Nephron progenitor cell (in vitro differentiated cells): ENCODE results near the gene RAB11FIP3.
"Not testable (repeated sequence)": the region's sequence is repeated elsewhere in the genome, so short reads cannot be mapped to it uniquely, and the experiment has no call there.

ENCODE experiments used
- DNase-seq: peaks from one replicate; pipeline ENCODE4 v3.0.0; 2021
- H3K27ac Mint-ChIP-seq: 2 replicates; pipeline ENCODE4 v1.8.0; 2021; ENCODE audit warnings: mild to moderate bottlenecking, moderate library complexity, mixed read lengths
- H3K27me3 Mint-ChIP-seq: 2 replicates; pipeline ENCODE4 v1.8.0; 2021; ENCODE audit warnings: mild to moderate bottlenecking, low read depth, mixed read lengths; ENCODE audit not compliant: poor library complexity
- H3K36me3 Mint-ChIP-seq: 2 replicates; pipeline ENCODE4 v1.8.0; 2021; ENCODE audit warnings: low read depth, mixed read lengths
- H3K4me1 Mint-ChIP-seq: 2 replicates; pipeline ENCODE4 v1.8.0; 2021; ENCODE audit warnings: mixed read lengths
- H3K4me3 Mint-ChIP-seq: 2 replicates; pipeline ENCODE4 v1.8.0; 2021; ENCODE audit warnings: mild to moderate bottlenecking, moderate library complexity, mixed read lengths
- H3K9me3 Mint-ChIP-seq: 2 replicates; pipeline ENCODE4 v1.8.0; 2021; ENCODE audit warnings: mild to moderate bottlenecking, moderate library complexity, mixed read lengths
- TF ChIP-seq, protein P1 (sequence below): fragments of 200-600 bp; sonication (generic); IDR thresholded peaks from 2 replicates; pipeline ENCODE4 v1.5.0; 2021; ENCODE audit warnings: antibody characterized with exemption

RAB11FIP3 gene

GRCh38 chr16:381789-382717 lies 43.4 kb upstream of the RAB11FIP3 start, which contains the start of gene PGAP6:
TSS of gene PGAP6 (minus strand) at chr16:381978. CDS start at chr16:381821, 157 bp downstream.
- Mint-ChIP-seq H3K36me3 (no peaks in the 10 kb centered on the region), H3K4me3 (peak within 1 kb of the TSS; percentile 85), H3K27ac (no peak within 1 kb of the TSS), H3K4me1 (peaks cover 54% of the 10 kb centered on the region), H3K9me3 (no peaks in the 10 kb centered on the region), H3K27me3 (peaks cover 16% of the 10 kb centered on the region)
- TF ChIP-seq, protein P1, sequence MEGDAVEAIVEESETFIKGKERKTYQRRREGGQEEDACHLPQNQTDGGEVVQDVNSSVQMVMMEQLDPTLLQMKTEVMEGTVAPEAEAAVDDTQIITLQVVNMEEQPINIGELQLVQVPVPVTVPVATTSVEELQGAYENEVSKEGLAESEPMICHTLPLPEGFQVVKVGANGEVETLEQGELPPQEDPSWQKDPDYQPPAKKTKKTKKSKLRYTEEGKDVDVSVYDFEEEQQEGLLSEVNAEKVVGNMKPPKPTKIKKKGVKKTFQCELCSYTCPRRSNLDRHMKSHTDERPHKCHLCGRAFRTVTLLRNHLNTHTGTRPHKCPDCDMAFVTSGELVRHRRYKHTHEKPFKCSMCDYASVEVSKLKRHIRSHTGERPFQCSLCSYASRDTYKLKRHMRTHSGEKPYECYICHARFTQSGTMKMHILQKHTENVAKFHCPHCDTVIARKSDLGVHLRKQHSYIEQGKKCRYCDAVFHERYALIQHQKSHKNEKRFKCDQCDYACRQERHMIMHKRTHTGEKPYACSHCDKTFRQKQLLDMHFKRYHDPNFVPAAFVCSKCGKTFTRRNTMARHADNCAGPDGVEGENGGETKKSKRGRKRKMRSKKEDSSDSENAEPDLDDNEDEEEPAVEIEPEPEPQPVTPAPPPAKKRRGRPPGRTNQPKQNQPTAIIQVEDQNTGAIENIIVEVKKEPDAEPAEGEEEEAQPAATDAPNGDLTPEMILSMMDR = no peak
- peak; percentile 70 for DNase-seq

DNA sequence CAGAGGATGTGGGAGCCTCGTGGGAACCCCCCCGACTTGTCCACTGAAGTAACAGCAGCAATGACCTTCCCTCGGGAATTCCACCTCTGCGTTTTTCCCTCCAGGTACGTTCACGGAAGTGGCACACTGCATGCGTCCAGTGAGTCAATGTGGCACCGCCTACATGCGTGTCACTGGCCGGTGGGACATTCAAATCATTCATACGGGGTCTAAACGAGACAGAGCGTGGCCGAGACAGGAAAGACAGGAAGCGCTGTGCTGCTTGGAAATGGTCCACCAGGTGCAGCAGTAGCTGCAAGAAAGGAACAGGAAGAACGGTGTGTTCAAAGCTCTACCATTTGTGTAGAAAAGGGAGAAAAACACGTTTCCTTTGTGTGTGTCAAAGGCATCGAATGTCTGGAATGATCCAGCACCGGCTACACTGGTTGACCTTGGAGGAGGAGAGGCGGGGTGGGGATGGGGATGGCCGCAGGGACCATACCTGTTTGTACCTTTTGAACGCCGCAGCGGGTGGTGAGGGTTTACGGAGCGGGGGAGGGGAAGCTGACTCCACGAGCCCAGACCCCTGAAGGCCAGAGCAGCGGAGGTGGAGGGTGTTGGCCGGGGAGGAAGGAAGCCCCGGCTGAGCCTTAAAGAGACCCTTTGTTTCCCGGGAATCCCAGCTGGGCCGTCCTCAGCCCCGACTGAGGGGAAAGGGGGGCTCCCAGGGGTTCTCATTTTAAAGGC lies 42.0 kb upstream of the RAB11FIP3 start:
- Mint-ChIP-seq H3K27me3 (peaks cover 16% of the 10 kb centered on the region), H3K36me3 (no peaks in the 10 kb centered on the region), H3K4me3 (peak overlapping the region; percentile 85), H3K27ac (peak overlapping the region; percentile 70), H3K4me1 (peaks cover 67% of the 10 kb centered on the region), H3K9me3 (no peaks in the 10 kb centered on the region)
- TF ChIP-seq, protein P1 = no peak
- no peak for DNase-seq

DNA sequence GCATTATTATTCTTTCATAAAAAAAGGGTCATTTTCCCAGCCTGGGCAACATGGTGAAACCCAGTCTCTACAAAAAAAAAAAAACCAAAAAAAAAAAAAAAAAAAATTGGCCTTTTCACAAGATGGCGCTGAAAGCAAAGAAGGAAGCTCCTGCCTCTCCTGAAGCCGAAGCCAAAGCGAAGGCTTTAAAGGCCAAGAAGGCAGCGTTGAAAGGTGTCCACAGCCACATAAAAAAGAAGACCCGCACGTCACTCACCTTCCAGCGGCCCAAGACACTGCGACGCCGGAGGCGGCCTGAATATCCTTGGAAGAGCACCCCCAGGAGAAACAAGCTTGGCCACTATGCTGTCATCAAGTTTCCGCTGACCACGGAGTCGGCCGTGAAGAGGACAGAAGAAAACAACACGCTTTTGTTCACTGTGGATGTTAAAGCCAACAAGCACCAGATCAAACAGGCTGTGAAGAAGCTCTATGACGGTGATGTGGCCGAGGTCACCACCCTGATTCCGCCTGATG lies 38.8 kb upstream of the RAB11FIP3 start:
- no peak for DNase-seq
- peak overlapping the region; percentile 75 for H3K27ac Mint-ChIP-seq
- TF ChIP-seq, protein P1 = no peak
- H3K36me3 Mint-ChIP-seq = peaks cover 3% of the 10 kb centered on the region
- peaks cover 72% of the 10 kb centered on the region for H3K4me1 Mint-ChIP-seq
- H3K27me3 Mint-ChIP-seq = peaks cover 16% of the 10 kb centered on the region
- H3K9me3 Mint-ChIP-seq = no peaks in the 10 kb centered on the region
- peak overlapping the region; percentile 16 for H3K4me3 Mint-ChIP-seq

- DNase-seq, H3K36me3 Mint-ChIP-seq, H3K27me3 Mint-ChIP-seq, H3K9me3 Mint-ChIP-seq: not testable (repeated sequence)
- TF ChIP-seq, protein P1 = peak; percentile 9
- Mint-ChIP-seq H3K4me3 (peak overlapping the region; percentile 14), H3K4me1 (peaks cover 65% of the 10 kb centered on the region), H3K27ac (peak overlapping the region; percentile 87)
These were observed 37.4 kb upstream of the RAB11FIP3 start for GRCh38 chr16:387761-388666.

DNA sequence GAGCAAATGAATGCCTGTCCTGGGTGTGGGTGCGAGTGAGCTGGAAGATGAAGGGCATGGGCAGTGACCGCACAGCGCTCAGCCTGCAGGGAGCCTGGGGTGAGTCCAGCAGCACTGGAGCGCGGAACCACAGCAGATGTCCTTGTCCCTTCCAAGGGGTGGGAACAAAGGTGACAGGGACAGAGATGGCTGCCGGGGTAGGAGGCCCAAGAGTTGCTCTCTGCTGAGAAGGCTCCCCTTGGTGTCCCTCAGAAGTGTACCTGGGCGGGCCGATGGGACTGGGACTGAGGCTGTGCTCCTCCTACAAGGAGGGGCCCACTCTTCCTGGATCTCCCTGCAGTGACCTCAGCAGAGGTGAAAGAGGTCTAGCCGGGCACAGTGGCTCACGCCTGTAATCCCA lies 36.1 kb upstream of the RAB11FIP3 start:
- no peak overlapping the region for H3K27ac Mint-ChIP-seq
- peak overlapping the region; percentile 36 for H3K4me3 Mint-ChIP-seq

More for the DNA sequence above, 36.1 kb upstream of the RAB11FIP3 start:
- Mint-ChIP-seq H3K27me3 (peaks cover 4% of the 10 kb centered on the region), H3K4me1 (peaks cover 52% of the 10 kb centered on the region), H3K9me3 (peaks cover 4% of the 10 kb centered on the region), H3K36me3 (peaks cover 8% of the 10 kb centered on the region)
- TF ChIP-seq, protein P1 = no peak
- no peak for DNase-seq
